Omental fat pad (tissue), 4 donors: ENCODE measurements around the gene EOLA1. TPM values are rescaled to one million over a fixed set of nuclear protein-coding genes. Genes with fewer than 3 reads are reported as not detected.
"Not testable (repeated sequence)": the region's sequence is repeated elsewhere in the genome, so short reads cannot be mapped to it uniquely, and the experiment has no call there.

Source experiments
- ATAC-seq: fragments of 150-250 bp; one replicate; pipeline ENCODE4 v1.9.1; 2016; ENCODE audit warnings: mild to moderate bottlenecking, moderate library complexity; ENCODE audit not compliant: low FRiP score
- DNase-seq: peaks from one replicate; pipeline ENCODE4 v3.0.0-alpha.2; 2019; ENCODE audit warnings: low spot score
- total RNA-seq, 4 donors: library from RNA; depleted of rRNA; stranded (reverse); fragments of >200 nt; gene quantifications; one replicate each; pipeline ENCODE4 v1.1.0, GENCODE V29; 2016
- TF ChIP-seq, protein P1 (sequence below), 3 donors: fragments of 450-650 bp; IDR thresholded peaks; one replicate each; pipeline ENCODE4 v1.5.1; 2016 to 2017; ENCODE audit warnings: antibody characterized with exemption in 3 of 3, mild to moderate bottlenecking in 3 of 3, moderate library complexity in 2 of 3

Gene EOLA1
- total RNA-seq, 4 donors from 2014 or later = 9.0 to 30.2 (median 10.3) TPM

DNA sequence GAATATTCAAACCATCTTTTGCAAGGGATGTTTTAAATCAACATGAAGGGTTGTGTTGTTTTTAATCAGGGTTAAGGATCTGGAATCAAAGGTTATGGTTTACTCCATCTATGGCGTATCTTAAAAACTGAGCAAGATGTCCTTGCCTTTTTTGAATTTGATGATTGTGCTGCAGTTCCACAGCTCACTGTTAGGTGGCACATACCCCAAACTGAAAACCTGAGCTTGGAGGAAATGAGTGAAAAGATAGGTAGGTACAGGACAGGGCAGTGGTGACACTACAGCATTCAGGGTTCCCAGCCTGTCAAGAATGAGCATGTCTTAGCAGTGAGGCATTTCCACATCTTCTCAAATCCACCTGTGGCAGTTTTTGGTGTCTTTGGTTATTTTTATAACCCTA is 13.1 kb upstream of the EOLA1 start:
- DNase-seq (no peak), ATAC-seq (no peak)
- TF ChIP-seq, protein P1, sequence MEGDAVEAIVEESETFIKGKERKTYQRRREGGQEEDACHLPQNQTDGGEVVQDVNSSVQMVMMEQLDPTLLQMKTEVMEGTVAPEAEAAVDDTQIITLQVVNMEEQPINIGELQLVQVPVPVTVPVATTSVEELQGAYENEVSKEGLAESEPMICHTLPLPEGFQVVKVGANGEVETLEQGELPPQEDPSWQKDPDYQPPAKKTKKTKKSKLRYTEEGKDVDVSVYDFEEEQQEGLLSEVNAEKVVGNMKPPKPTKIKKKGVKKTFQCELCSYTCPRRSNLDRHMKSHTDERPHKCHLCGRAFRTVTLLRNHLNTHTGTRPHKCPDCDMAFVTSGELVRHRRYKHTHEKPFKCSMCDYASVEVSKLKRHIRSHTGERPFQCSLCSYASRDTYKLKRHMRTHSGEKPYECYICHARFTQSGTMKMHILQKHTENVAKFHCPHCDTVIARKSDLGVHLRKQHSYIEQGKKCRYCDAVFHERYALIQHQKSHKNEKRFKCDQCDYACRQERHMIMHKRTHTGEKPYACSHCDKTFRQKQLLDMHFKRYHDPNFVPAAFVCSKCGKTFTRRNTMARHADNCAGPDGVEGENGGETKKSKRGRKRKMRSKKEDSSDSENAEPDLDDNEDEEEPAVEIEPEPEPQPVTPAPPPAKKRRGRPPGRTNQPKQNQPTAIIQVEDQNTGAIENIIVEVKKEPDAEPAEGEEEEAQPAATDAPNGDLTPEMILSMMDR (IDR thresholded peaks at IDR 0.05) = no peak

GRCh38 chrX:149528381-149528780 is 12.4 kb upstream of the EOLA1 start:
- TF ChIP-seq, protein P1 (IDR thresholded peaks at IDR 0.05) = no peak
- DNase-seq = no peak
- no peak for ATAC-seq

DNA sequence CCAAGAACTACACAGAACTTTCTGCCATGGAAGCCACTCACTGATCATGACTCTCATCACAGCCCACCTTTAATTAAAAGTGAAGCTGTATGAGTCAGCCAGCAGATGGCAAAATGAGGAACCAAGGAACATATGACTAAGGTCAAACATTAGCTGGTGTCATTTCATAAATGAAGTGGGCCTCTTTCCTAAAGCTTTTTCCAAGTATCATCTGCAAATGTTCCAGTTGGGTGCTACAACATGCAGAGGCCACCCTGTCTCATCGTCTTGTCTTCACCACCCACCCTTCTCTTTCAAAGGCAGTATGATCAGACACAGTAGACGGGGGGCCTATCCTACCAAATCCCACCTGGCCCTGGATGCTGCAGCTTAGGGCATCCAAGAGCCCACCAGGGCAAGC is 9.2 kb upstream of the EOLA1 start:
- ATAC-seq = no peak
- TF ChIP-seq, protein P1 (IDR thresholded peaks at IDR 0.05) = no peak

GRCh38 chrX:149532868-149533267 is 7.9 kb upstream of the EOLA1 start:
- ATAC-seq, DNase-seq: not testable (repeated sequence)

More for the DNA sequence above, 9.2 kb upstream of the EOLA1 start:
- DNase-seq = no peak

DNA sequence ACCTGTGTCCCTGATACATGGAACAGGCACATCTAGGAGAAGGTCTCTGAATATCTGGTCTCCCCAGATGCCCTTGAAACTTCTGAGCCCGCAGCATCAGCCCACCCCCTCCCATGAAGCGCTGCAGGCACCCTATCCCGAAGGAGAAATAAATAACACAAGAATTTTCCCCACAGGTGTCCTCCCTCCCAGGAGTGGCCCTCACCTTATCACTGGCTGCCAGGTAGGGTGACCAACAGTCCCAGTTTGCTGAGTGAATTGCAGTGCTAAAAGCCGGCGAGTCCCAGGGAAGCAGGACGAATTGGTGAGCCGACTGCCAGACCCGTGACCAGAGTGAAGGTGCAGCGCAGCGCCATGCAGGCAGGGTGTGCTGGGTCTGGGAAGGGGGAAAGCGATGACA is 6.8 kb upstream of the EOLA1 start:
- ATAC-seq, DNase-seq: not testable (repeated sequence)

DNA sequence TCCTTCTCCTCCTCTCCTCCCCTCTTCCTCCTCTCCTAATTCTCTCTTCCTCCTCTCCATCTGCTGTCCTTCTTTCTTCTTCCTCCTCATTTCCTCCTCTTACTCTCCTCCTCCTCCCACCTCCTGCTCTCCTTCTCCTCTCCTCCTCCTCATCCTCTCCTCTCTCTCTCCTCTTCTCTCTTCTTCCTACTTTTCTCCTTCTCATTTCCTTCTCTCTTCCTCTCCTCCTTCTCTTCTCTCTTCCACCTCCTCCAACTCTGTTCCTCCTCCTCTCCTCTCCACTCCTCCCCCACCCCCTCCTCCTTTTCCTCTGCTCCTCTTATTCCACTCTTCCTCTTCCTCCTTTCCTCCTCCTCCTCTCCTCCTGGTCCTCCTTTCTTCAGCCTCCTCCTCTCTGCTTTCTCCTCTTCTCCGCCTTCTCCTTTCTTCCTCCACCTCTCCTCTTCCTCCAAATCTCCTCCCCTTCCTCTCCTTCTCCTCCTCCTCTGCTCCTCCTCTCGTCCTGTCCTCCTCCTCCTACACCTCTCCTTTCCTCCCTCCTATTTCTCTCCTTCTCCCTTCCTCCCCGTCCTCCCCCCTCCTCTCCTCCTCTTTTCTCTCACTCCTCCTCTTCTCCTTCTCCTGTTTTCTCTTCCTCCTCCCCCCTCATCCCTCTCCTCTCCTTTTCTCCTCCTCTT is 5.7 kb upstream of the EOLA1 start:
- DNase-seq = not testable (repeated sequence)

GRCh38 chrX:149537474-149537873 is 3.3 kb upstream of the EOLA1 start:
- not testable (repeated sequence) for ATAC-seq, DNase-seq

More for the DNA sequence above, 5.7 kb upstream of the EOLA1 start:
- not testable (repeated sequence) for ATAC-seq

- ATAC-seq (peak; percentile 79), DNase-seq (peak; percentile 32)
- TF ChIP-seq, protein P1 (IDR thresholded peaks at IDR 0.05) = no peak
Measured at GRCh38 chrX:149539283-149540130, 1.3 kb upstream of the EOLA1 start.

- TF ChIP-seq, protein P1 (IDR thresholded peaks at IDR 0.05) = no peak
- ATAC-seq (peak; percentile 62), DNase-seq (peak; percentile 70)
Measured at GRCh38 chrX:149540131-149540620, 636 bp upstream of the EOLA1 start.
